Liver (tissue), 2 donors: Measurements from ENCODE around the gene DAPK1.

Source experiments
- JUND ChIP-seq, 2 donors: IDR thresholded peaks; 2 replicates each; pipeline ENCODE4 v1.6.1; 2016; ENCODE audit warnings: antibody characterized with exemption in 2 of 2
- RXRA ChIP-seq, 2 donors: IDR thresholded peaks; 2 replicates each; pipeline ENCODE4 v1.6.1; 2017 to 2018; ENCODE audit warnings: antibody characterized with exemption in 2 of 2, mild to moderate bottlenecking in 1 of 2
- YY1 ChIP-seq: IDR thresholded peaks from 2 replicates; pipeline ENCODE4 v1.6.1; 2016; ENCODE audit warnings: antibody characterized with exemption, mild to moderate bottlenecking
- donor health status: healthy.

DNA sequence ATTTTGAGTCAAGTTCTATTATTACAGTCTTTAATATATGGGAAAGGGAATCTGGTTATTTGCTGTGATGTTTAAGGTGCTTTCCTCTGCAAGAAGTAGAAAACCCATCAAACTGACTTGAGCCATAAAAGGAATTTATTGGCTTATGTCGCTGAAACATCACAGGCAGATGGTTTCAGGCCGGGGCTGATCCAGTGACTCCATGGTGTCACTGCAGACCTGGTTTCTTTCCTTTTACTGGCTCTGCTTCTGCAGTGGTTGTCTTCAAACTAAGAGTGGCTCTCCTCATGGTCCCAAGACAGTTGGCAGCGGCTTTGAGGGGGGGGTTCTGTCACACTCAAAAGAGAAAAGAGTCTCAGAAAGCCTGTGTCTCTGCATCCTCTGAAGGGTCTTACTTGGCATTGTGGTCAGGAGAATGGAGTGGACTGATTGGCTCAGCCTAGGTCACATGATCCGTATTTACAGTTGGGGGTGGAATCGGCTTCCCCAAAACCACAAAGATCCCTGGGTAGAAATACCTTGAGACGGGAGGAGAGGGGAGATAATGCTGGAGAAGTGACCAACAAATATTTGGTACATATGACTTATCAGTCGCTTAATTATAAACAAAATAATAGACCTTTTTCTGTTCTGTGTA lies 106.3 kb downstream of the DAPK1 start:
- TF ChIP-seq YY1 (no peak), RXRA (IDR thresholded peaks at IDR 0.05) (no peak), JUND (IDR thresholded peaks at IDR 0.05) (no peak)
